NOMO-1 treated with DMSO at 0.1 percent for 48 hours (cell line): Measurements from ENCODE around the gene TMEM121.

Source experiments
- DNase-seq: peaks from one replicate; lab custom pipeline; 2025; ENCODE audit not compliant: unreplicated experiment; lab: John Stamatoyannopoulos, UW

TMEM121 gene

GRCh38 chr14:105486974-105487448, 39.4 kb upstream of the TMEM121 start:
- peak; percentile 19 for DNase-seq

DNA sequence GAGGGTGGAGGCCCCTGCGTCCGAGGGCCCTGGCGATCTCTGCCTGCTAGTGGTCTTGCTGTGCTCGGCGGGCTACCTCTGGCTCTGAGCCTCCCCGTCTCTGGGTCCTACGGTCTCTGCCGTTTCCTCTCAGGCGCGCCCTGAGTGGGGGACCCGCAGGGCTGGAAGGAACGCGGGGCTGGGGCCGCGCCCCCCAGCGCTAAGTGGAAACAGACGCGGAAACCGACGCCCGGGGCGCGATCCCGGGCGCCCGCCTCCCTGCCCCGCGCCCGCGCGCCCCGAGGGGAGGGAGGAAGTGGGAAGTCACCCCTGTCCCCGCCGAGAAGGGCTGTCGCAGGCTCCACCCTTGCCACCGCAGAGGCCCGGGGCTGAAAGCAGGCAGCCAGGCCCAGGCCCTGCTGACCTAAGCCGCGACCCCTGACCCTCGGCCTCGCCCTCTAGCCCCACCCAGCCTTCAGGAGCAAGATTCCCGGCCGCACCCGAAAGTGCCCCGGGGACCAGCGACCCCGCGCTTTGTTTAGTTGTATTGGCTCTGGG, 38.9 kb upstream of the TMEM121 start:
- peak; percentile 61 for DNase-seq

DNA sequence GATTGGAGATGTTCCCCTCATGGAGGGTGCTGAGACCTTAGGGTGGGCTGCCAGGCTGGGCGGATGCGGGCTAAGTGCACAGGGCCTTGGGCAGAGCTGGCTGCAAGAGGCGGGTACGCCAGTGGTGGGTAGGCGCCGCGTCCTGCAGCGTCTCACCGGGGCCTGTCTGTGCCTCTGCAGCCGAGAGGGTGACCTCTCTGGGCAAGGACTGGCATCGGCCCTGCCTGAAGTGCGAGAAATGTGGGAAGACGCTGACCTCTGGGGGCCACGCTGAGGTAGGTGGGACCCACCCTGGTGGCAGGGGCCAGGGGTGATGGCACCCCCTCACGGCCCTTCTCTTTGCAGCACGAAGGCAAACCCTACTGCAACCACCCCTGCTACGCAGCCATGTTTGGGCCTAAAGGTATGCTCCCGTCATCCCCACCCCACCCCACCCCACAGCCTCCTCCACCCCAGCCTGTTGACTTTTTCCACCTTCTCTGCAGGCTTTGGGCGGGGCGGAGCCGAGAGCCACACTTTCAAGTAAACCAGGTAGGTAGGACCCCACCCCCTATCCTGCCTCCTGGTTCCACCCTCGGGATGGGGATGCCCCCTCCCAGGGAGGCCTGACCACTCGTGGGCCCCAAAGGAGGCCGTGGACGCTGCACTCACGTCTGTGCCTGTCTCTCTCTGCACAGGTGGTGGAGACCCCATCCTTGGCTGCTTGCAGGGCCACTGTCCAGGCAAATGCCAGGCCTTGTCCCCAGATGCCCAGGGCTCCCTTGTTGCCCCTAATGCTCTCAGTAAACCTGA, 38.2 kb upstream of the TMEM121 start:
- no peak for DNase-seq

DNA sequence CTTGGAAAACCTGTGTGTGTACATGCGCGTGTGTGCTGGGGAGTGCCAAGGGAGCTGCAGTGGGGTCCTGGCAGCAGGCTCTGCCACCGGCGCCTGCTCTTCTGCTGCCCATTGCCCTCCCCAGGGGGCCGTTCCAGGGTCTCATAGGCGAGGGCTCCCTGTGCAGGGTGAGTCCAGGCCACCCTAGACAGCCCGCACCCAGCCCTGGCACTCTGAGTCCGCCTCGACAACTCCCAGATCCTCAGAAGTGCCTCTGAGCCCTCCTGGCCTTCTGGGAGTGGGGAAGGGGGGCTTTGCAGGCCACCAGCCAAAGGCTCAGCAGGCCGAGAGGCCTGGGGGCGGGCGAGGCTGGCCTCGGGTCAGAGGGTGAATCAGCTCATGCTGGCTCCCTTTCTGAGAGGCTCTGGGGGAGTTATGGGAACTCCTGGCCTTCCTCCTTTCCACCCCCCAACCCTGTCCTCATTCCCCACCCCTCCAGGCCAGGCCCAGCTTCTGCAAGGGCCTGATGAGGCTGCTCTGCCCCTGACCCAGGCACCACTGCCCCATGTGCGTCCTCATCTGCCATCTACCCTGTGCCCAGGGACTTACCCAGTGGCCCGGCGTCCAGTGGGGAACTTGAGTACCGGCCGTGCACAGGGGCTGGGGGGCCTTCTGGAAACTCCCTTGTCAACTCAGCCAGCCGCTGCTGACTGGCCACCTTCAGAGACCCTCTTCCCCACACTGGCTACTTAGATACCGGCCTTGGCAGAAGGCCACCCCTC, 37.4 kb upstream of the TMEM121 start:
- DNase-seq = no peak

DNA sequence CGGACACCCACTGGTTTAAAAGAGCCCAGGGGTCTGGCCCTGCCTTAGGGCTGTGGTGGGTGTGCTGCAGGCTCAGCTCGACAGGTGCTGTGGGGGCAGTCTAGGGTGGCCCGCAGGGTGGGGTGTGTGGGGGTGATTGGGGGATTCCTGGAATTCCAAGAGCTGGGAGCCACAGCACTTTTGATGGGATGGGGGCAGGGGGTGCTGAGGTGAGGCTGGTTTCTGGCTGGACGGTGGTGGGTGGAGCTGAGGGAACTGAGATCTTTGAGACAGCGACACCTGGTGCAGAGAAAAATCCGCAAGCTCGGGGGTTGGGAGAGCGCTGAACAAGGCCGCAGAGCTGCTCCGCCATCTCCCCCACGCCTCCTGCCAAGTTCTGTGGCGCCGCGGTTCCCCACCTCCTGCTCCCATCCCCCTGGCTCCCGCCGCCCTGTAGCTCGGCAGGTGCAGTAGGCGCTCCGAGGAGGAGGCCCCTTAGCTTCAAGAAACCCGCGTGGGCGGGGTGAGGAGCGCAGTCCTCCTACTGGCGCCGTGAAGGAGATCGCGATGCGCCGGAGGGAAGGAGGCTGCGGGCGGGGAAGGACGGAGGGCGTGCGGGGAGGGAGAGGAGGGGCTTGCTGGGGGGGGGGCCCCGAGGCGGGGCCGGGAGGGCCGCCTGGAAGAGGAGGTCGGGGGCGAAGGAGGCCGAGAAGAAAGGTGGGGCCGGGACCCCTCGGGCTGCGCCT, 36.7 kb upstream of the TMEM121 start:
- peak; percentile 87 for DNase-seq

DNA sequence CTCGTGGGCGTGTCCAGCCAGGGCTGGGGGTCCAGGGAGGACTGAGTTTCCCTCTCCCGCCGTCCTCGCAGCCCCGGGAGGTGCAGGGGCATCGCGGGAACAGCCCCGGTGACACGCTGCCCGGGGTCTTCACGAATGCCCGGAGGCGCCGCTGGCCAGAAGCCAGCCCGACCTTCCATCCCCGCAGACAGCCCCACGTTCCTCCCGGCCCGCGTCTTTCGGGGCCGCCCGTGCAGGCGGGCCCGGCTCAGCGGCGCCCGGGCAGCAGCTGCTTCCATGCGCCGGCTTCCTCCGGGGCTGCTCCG, 36.2 kb upstream of the TMEM121 start:
- no peak for DNase-seq

DNA sequence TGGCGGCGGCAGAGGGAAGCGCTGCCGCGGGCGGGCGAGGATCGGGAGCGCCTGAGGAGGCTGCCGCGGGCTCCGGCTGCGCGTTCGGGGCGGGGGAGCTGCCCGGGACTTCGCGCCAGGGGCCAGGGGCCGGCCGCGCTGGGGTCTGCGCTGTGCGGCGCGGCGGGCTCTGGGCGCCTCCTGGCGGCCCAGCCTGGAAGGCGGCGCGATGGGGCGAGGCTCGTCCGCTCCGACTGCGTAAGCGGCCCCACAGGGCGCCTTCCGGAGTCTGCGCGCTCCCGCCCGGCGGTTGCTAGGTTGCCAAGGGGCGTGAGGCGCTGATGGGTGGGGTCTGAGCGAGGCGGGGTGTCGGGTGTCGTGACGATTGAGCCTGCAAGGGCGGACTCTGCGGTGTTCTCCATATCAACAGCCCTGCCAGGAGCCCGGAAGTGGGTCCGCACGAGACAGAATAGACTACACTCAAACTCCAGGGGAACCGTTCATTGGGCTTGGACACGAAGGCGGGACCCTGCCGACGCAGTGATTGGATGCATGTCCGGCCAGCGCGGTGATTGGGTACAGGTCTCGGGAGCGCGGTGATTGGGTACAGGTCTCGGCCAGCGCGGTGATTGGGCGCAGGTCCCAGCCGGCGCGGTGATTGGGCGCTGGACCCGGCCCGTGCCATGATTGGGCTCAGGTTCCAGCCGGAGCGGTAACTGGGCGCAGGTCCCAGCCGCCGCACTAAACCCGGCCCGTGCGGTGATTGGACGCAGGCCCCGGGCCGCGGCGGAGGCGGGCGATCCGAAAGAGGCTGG, 35.6 kb upstream of the TMEM121 start, which contains the start of gene TEDC1:
TSS of gene TEDC1 (plus strand) at position 675 of the 794 bp plus-strand sequence. CDS start 130 bp downstream, outside the sequence.
- peak; percentile 100 for DNase-seq

DNA sequence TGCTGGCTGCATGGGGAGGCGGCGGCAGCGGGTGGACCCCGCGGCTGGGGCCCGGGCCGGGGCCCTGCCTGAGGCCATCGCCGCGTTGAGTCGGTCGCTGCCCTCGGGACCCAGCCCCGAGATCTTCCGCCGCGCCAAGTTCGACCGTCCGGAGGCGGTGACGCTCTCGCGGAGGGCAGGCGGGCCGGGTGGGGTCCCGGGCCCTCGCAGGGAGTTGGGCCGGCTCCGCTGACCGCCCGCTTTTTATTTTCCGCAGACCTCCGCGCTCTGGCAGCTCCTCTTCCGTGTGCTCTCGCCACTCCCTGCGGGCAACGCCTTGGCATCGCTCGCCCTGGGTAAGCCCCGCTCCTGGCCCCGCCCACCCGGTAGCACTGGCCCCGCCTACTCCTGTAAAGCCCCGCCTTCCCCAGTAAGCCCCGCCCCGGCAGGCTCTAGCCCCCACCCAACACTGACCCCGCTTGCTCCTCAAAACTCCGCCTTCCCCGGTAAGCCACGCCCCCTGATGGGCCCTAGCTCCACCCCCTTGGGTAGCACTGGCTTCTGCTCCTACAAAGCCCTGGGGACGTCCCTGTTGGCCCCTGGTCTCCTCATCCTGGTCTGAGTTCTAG, 34.9 kb upstream of the TMEM121 start:
- peak; percentile 61 for DNase-seq

DNA sequence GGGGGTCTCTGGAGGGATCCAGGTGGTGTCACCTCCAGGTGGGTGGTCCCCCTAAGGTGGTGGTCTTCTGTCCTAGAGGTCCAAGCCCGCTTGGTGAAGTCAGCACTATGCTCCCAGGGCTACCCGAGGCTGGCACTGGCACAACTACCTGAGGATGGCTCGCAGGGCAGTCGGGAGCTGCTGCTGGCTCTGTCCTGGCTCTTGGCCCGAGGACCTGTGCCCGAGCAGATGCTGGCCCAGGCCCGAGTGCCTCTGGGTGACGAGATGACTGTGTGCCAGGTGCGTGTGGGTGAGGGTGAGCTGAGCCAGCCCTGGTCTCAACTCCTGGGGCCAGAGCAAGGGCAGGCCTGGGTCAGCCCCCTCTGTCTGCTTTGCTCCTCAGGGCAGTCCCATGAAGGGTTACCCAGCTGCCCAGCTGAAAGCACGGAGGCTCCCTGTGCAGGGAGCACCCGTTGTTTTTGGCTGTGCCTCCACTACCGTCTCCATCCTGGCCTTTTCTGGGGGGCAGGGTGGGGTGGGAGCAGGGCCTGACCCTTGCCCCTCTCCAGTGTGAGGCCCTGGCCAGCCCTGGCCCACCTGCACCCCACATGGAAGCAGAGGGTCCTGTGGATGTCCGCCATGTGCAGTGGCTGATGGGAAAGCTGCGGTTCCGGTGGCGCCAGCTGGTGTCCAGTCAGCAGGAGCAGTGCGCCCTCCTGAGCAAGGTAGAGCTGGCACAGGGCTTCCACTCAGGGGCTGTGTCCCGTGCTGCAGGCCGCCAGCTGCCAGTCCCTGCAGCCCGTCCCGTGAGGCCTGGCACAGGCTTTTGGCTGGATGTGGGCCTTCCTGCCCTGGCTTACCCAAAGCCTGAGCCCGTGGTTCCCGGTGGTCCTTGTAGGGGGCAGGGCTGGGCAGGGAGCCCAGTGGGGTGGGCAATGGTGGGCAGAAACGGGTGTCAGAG, 34.1 kb upstream of the TMEM121 start:
- DNase-seq = no peak

GRCh38 chr14:105492971-105493871, 33.2 kb upstream of the TMEM121 start:
- no peak for DNase-seq

DNA sequence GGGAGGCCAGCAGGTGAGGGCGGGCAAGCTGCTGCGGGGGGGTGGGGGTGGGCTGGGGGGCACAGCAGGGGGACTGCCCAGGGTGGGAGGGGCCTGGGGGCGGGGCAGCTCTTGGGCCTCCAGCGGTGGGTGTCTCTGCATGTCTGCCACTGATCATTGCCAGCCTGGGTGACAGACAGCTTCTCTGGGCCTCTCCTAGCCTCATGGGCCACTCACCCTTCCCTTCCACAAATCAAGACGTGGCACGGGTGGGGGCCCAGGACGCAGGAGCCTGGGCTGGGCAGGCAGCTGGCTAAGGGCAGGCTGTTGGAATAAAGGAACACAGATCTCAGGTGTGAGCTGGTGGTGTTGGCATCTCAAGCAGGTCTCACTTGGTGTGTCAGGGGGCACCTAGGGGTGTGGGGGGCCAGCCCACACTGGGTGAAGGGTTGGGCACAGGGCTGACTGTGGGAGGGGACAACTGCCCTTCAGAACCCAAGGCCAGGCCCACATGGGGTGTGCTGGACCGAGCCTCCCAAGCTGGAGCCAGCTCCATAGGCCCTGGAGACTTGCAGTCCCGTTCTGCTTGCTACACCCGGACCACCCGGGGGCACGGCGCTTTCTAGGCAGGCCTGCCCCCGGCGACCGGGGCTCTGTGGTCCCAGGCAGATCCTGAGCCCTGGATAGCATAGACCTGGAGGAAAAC, 32.3 kb upstream of the TMEM121 start:
- no peak for DNase-seq

DNA sequence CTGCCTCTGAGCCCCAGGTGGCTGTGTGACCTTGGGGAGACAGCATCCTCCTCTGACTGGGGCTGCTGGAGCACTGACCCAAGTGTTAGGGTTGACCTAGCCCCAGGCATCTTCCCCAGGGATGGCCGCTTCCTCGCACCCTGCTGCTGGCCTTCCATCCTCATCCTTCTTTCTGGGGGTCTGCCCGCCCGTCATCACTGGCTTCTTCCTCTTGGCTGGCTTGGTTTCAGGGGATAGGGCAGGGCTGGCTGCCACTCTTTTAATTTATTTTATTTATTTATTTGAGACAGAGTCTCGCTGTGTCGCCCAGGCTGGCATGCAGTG, 31.8 kb upstream of the TMEM121 start:
- DNase-seq = no peak

DNA sequence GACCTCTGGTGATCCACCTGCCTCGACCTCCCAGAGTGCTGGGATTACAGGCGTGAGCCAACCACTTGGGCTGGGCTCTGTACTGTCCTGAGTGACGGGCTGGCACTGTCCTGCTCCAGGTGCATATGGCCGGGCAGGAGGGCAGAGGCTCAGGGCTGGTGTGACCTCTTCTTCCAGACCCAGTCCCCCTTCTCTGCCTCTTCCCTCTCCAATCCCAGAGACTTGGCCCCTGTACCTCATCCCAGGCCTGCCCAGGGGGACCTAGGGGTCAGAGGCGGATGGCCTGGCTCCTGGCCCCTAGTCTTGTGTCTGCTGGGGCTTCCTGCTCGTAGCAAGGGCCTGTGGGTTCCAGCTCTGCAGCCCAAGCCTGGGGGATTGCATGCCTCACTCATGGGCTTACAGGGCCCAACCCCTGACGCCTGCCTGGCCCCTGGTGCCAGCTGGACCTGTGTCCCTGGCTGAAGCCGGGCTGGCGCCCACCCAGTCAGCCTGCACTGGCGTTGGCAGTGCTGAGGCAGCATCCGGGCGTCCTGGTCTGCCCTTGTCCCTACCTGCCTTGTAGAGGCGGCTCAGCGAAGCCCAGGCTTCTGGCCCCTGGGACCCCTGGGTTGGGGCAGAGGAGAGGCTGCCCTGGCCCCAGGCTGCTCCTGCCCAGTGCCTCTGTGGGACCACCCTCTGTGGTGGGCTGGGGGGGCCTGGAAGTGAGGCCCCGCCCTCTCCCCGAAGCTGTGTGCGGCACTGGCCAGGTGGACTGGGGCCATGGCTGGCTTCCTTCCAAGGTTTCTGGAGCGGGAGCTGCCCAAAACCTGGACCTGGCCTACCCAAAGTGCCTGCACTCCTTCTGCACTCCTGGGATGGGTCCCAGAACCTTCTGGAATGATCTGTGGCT, 31.0 kb upstream of the TMEM121 start:
- no peak for DNase-seq

DNA sequence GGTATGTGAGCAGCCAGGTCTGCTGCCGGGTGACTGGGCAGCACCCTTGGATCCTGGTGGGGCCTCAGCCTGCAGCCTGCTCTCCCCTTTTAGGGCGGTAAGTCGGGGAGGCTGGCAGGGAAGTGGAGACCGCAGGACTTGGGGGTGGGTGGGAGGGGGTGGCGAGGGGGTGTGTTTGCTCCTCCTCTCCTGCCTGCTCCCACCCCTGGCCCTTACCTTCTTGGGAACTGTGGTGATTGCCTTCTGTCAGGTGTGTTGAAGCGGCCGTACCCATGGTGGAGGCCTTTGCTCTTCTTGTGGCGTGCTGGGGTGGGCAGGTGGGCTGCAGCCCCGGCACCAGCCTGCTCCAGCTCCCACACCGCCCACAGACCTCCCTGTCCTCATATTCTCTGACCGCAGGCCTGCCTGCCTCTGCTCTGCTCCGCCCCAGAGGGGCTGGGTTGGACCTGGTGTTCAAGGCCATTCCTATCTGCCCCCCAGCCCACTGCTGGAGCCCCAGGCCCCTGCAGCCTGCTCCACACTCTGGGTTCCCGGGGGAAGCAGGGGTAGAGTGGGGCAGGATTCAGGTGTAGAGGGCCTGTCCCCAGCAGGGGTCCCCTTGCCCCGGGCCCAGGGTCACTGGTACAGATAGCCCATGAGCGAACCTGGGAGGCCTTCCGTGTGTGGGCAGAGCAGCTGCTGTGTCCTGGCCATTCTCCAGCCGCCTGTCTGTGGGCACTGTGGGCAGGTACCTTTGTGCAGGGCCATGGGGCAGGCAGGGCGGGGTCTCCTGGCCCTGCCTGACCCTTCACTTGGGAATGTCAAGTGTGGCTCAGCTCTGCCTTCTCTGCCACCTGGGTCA, 30.2 kb upstream of the TMEM121 start:
- DNase-seq = no peak

- DNase-seq = no peak
These were observed 29.4 kb upstream of the TMEM121 start for GRCh38 chr14:105496831-105497591.
